ENCODE measurements around the gene RAP1GAP. TPM values are rescaled to one million over a fixed set of nuclear protein-coding genes. Genes with fewer than 3 reads are reported as not detected.

The RAP1GAP gene
- total and polyA plus RNA-seq, 9 of the 15 experiments (the other 6 are each of a cell fraction or from before 2014, with no cell fraction given) = 0.29 to 30.2 (median 19.2) TPM

DNA sequence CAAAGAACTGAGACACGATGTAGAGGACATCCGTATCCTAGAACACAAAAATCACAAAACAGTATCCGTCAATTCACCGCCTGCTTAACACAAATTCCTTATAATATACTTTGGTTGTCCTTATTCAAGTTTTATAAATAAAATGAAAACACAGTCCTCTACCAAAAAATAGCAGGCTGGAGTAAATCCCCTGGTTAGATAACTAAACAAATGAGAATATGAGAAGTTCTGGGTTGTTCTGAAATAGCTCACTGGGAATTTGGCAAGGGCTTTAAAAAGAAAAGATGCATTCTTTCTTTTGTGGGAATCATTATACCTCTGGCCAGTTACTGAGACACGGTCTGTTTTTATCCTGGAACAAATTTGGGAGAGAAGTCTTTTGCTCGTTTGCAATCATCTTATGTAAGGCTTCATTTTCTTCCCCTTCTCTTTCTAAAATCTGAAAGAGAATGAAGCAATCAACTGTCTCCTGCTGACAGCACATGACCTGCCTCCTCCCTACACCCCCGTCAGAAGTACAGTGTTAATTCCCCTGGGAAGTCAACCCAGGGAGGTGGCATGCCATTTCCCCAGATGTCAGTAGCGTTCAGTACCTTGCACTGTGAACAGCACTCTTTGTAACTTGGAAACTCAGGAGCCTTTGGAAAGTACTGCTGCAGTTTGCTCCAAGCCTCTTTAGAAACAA lies 37.1 kb upstream of the RAP1GAP start:
- intact Hi-C loops (cut with micrococcal nuclease) = no loop called here
- Histone ChIP-seq H3K9me3 (replicated peaks; ENCODE audit: control insufficient read depth, insufficient read depth, low read depth, low read length) (no peaks in the 10 kb centered on the region), H2AFZ (ENCODE audit: low read depth, low read length) (no peak overlapping the region), H3K4me3 (no peak overlapping the region), H3K9me1 (ENCODE audit: control insufficient read depth, insufficient read depth, low read length) (no peaks in the 10 kb centered on the region), H3K79me2 (ENCODE audit: control insufficient read depth, insufficient read depth, low read length) (peaks cover 22% of the 10 kb centered on the region; the same call in 1 of the 3 replicates), H3K27ac (ENCODE audit: extremely low read depth, low read depth, low read length) (no peak overlapping the region), H4K20me1 (replicated peaks; ENCODE audit: control insufficient read depth, insufficient read depth, low read length) (no peaks in the 10 kb centered on the region), H3K4me2 (ENCODE audit: insufficient read depth, low read length) (no peak overlapping the region), H3K9ac (ENCODE audit: insufficient read depth in 1 of 2, low read depth in 2 of 2, low read length in 2 of 2) (no peak overlapping the region), H3K36me3 (ENCODE audit: control insufficient read depth, insufficient read depth, low read length) (peaks cover 89% of the 10 kb centered on the region), H3K27me3 (ENCODE audit: control insufficient read depth in 2 of 2, insufficient read depth in 2 of 2, low read length in 2 of 2) (no peaks in the 10 kb centered on the region), H3K4me1 (replicated peaks in 1 of 2; ENCODE audit: control insufficient read depth in 2 of 2, insufficient read depth in 2 of 2, low read length in 2 of 2) (peaks cover 0 to 16% of the 10 kb centered on the region in 2 experiments; a peak in 2 of 5 replicates)
- in situ Hi-C loops (cut with MboI) = no loop called here
- FAIRE-seq (no peak), DNase-seq (ENCODE audit: extremely low read depth in 1 of 4, low spot score in 3 of 4) (no peak), ATAC-seq (0 out of 3 replicates have a peak, but pooled peaks have one; percentile 13)
- ChIA-PET CTCF (ENCODE audit: low intra/inter-chr PET ratio) (no interaction called here), POLR2A (interaction anchor here (0.8 kb wide), 1 partner anchor 9 kb away, joined by 4 read pairs; no protein-coding TSS in a partner anchor)
- no TSS peak for BruUV-seq (replicated peaks)
- WGBS (ENCODE audit: insufficient coverage, low coverage, missing lambda C conversion rate) = 80% methylated on average over 8 of the region's 8 CpGs
- TF ChIP-seq CHD4 (IDR thresholded peaks at IDR 0.05; ENCODE audit: insufficient read depth, insufficient replicate concordance, low read depth, low read length, poor library complexity, severe bottlenecking) (no peak), PHB (CRISPR knock-in tag; IDR thresholded peaks at IDR 0.05) (no peak), EHMT2 (IDR thresholded peaks at IDR 0.05) (peak; percentile 28; the same call in 1 of the 2 replicates), KDM1A (IDR thresholded peaks at IDR 0.05) (no peak), MCM7 (IDR thresholded peaks at IDR 0.05) (no peak), THRAP3 (IDR thresholded peaks at IDR 0.05; ENCODE audit: borderline replicate concordance) (no peak), LARP7 (IDR thresholded peaks at IDR 0.05) (no peak), GATAD2A (IDR thresholded peaks at IDR 0.05) (no peak), ZNF436 (CRISPR knock-in tag; IDR thresholded peaks at IDR 0.05) (no peak), BMI1 (IDR thresholded peaks at IDR 0.05; ENCODE audit: low read length) (no peak), FOSL1 (tag; conservative IDR thresholded peaks at IDR 0.05) (no peak), RB1 (IDR thresholded peaks at IDR 0.05; ENCODE audit: low read depth) (no peak), ZNF3 (CRISPR knock-in tag; IDR thresholded peaks at IDR 0.05) (no peak)
- TF ChIP-seq, protein P1, sequence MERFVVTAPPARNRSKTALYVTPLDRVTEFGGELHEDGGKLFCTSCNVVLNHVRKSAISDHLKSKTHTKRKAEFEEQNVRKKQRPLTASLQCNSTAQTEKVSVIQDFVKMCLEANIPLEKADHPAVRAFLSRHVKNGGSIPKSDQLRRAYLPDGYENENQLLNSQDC (CRISPR knock-in tag; IDR thresholded peaks at IDR 0.05) = no peak
- TF ChIP-seq, protein P2, sequence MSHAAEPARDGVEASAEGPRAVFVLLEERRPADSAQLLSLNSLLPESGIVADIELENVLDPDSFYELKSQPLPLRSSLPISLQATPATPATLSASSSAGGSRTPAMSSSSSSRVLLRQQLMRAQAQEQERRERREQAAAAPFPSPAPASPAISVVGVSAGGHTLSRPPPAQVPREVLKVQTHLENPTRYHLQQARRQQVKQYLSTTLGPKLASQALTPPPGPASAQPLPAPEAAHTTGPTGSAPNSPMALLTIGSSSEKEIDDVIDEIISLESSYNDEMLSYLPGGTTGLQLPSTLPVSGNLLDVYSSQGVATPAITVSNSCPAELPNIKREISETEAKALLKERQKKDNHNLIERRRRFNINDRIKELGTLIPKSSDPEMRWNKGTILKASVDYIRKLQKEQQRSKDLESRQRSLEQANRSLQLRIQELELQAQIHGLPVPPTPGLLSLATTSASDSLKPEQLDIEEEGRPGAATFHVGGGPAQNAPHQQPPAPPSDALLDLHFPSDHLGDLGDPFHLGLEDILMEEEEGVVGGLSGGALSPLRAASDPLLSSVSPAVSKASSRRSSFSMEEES (CRISPR knock-in tag; IDR thresholded peaks at IDR 0.05) = no peak
- TF ChIP-seq, protein P3, sequence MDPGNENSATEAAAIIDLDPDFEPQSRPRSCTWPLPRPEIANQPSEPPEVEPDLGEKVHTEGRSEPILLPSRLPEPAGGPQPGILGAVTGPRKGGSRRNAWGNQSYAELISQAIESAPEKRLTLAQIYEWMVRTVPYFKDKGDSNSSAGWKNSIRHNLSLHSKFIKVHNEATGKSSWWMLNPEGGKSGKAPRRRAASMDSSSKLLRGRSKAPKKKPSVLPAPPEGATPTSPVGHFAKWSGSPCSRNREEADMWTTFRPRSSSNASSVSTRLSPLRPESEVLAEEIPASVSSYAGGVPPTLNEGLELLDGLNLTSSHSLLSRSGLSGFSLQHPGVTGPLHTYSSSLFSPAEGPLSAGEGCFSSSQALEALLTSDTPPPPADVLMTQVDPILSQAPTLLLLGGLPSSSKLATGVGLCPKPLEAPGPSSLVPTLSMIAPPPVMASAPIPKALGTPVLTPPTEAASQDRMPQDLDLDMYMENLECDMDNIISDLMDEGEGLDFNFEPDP (CRISPR knock-in tag; IDR thresholded peaks at IDR 0.05) = no peak
- TF ChIP-seq, protein P4, sequence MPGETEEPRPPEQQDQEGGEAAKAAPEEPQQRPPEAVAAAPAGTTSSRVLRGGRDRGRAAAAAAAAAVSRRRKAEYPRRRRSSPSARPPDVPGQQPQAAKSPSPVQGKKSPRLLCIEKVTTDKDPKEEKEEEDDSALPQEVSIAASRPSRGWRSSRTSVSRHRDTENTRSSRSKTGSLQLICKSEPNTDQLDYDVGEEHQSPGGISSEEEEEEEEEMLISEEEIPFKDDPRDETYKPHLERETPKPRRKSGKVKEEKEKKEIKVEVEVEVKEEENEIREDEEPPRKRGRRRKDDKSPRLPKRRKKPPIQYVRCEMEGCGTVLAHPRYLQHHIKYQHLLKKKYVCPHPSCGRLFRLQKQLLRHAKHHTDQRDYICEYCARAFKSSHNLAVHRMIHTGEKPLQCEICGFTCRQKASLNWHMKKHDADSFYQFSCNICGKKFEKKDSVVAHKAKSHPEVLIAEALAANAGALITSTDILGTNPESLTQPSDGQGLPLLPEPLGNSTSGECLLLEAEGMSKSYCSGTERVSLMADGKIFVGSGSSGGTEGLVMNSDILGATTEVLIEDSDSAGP (CRISPR knock-in tag; IDR thresholded peaks at IDR 0.05) = no peak
- TF ChIP-seq, protein P5, sequence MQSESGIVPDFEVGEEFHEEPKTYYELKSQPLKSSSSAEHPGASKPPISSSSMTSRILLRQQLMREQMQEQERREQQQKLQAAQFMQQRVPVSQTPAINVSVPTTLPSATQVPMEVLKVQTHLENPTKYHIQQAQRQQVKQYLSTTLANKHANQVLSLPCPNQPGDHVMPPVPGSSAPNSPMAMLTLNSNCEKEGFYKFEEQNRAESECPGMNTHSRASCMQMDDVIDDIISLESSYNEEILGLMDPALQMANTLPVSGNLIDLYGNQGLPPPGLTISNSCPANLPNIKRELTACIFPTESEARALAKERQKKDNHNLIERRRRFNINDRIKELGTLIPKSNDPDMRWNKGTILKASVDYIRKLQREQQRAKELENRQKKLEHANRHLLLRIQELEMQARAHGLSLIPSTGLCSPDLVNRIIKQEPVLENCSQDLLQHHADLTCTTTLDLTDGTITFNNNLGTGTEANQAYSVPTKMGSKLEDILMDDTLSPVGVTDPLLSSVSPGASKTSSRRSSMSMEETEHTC (IDR thresholded peaks at IDR 0.05) = no peak

Data from K562 (cell line).